ENCODE results near the gene FCHO2.

FCHO2 gene

GRCh38 chr5:73116506-73116905, 160.7 kb downstream of the FCHO2 start:
- DNase-seq = no peak

DNA sequence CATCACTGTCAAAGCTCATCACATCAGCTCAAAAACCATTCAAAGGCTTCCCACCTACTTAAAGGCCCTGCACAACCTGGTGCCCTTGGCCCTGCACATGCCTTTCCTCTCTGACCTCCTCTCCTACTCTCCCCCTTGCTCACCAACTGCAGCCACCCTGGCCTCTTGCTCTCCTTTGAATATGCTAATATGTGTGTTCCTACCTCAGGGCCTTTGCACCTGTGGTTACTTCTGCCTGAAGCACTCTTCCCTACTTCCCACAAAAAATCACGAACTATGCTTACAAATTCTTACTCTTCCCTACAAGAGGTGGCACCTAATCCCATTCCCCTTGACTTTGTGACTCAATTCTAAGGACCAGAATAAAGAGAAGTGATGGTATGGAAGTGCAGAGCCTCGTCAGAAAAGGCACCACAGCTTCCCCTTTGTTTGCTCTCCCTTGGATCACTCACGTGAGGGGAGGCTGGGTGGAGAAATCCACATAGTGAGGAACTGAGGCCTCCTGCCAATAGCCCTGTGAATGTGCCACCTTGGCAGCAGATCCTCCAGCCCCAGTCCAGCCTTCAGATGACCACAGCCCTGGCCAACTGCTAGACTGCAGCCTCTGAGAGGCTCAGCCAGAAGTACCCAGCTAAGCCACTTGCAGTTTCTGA, 161.4 kb downstream of the FCHO2 start:
- no peak for DNase-seq

GRCh38 chr5:73118391-73118973, 162.6 kb downstream of the FCHO2 start:
- DNase-seq = no peak

DNA sequence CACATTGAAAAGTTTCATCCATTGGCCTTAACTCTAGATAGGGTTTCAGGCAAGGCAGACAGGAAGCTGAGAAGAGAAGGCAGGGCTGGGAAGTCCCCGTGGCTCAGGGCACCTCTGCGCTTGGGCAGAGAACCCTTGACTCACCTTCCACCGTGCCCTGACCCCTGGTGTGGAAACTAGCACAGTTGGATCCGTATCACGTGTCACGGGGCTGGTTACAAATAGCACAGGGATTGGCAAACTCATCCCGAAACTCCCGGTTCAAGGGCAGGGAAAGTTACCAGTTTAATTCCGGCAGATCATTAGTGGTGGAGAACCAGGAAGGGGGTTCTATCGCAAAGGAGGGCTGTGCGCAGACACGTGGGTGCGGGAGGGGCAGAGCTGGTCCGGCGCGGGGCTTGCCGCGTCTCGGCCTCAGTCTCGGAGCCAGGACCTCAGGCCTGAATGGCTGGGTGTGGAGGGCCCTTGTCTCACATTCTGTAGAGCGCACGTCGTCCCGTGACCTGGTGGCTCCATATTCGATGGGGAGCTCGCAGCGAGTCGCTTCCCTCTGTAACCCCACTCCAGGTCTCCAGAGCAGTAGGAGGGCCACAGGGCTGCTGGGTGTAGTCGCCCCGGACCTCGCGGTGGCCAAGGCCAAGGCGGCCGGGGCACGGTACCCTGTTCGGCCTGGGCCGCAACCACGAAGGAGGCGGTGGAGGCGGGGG, 163.8 kb downstream of the FCHO2 start:
- no peak for DNase-seq

GRCh38 chr5:73120222-73121118, 164.6 kb downstream of the FCHO2 start, which contains the start of gene TMEM171:
Gene TMEM171, plus strand, starts transcription at chr5:73120575. Its CDS starts 2,799 bp downstream, at chr5:73123374.
- DNase-seq = no peak

DNA sequence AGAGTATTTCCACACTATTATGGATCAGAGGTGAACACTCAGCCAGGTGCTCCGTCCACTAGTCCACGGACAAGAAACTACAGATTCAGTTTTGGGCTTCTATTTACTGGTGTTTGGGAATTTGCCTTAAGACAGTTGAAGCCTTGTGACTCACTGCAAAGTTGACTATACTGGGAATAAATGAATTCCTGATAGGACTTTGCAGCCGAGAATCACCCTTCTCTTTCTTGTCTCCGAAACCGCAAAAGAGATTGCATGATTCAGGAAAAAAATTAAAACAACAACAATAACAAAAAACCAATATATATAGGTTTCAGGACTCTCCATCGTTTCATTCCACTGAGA, 165.2 kb downstream of the FCHO2 start:
- DNase-seq = no peak

DNA sequence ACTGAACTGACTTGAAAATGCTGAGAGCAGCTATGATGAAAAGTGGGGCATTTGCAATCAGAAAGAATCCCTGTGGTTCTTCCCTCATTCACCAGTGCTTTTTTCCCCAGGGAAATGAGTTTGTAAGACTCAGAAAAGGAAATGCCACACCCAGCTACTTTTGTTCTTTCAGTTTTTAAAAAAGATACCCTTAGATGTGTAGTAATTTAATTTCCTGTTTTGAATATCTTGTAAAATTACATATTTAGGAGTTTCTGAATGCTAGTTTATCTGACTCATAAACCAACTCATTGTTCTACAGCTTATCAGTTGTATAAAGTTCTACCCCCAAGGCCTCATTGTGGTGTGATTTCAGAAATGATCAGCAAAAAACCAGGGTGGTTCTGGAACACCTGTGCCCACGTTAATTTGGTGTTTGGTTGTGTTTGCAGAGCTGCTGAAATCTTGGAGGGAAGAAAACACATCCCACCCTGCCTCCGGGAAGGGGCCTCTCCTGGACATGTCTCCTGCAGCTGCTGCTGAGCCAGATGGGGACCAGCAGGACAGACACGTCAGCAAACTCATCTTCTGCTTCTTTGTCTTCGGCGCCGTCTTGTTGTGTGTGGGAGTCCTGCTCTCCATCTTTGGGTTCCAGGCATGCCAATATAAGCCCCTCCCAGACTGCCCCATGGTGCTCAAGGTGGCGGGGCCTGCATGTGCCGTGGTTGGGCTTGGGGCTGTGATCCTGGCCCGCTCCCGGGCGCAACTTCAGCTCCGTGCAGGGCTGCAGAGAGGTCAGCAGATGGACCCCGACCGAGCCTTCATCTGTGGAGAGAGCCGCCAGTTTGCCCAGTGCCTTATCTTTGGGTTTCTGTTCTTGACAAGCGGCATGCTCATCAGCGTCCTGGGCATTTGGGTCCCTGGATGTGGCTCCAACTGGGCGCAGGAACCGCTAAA, 167.3 kb downstream of the FCHO2 start:
- DNase-seq = no peak

GRCh38 chr5:73125289-73125688, 169.4 kb downstream of the FCHO2 start:
- DNase-seq = no peak

- DNase-seq = no peak
Measured at GRCh38 chr5:73126381-73126780, 170.5 kb downstream of the FCHO2 start.

DNA sequence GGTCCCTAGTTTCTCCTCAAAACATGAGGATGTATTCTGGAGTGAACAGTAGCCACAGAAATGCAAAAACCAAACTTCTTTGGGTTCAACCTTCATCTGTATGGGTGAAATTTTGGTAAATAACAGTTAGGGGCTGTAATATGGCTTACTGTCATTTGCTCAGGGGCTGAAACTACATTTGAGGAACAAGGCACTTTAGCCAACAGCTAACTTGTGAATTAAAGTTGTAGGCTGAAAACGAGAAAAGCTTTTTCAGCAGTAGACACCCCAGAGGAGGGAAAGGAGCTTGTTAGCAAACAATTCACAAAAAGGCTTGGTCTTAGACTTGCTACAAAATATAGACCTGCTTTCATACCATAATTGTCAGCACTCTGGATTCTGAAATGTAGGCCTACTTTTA, 171.1 kb downstream of the FCHO2 start:
- DNase-seq = no peak

DNA sequence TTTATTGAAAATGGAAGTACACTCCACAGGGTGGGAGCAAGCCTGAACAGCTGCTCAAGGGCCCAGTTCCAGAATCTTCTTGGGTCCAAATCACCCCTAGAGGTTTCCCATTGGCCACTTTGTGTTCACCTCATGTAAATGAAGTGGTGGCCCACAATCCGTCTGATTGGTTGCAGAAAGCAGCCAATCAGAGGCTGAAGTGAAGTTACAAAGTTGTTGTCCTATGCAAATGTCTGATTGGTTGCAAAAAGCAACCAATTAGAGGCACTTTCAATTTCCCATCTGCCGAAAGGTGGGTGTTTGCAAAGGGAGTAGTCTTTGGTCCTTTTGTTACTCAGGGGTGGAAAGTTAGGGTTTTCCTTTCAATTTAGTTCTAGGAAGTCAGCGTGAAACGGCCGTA, 173.3 kb downstream of the FCHO2 start:
- no peak for DNase-seq

GRCh38 chr5:73130811-73131210, 175.0 kb downstream of the FCHO2 start:
- no peak for DNase-seq

DNA sequence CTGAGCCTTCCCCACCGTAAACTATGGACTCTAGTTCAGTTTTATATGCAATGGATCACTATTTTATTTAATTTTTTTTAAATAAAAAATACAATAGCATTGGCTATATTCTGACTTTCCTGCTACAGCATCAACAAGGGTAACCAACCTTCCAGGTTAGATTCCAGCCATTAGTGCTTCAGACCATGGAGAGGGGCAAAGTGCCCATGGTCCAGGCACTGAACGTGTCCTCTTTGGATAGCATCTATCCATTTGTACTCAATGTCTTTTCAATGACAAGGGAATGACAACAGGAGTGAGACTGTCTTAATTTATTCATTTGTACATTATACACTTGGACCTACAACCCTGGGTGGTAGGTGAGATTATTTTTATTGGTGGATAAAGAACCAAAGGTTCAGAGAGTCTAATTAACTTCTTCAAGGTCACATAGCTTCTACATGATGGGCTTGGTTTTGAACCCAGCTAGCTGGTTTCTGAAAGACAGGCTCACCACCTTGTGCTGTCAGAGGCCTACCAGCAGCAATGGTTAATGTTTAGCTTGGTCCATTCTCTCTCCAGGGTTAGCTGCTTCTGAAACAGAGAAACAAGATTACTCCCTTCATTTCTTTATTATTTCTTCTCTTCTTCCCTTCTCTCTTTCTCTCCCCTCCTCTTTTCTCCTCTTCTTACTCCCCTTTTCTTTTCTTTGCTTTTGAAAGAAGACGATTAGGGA, 176.0 kb downstream of the FCHO2 start:
- no peak for DNase-seq

DNA sequence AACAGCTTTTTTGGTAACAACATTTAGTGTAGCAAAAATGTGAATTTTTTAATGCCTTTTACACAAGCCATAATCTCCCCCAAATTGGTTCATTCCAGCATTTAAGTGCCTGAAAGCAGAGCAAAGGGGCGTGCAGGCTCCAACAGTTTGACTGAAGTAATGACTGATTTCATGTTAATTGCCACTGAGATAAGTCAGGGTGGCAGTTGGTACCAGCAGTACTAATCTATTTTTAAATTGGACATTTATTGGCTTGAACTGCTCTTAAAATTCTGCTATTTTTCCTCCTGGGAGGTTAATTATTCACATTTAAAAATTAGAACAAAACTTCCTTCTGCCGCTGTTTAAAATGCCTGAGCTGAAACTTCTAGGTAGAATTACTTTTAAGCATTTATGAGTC, 176.9 kb downstream of the FCHO2 start:
- no peak for DNase-seq

- no peak for DNase-seq
Measured at GRCh38 chr5:73135021-73135420, 179.2 kb downstream of the FCHO2 start.

- no peak for DNase-seq
Measured at GRCh38 chr5:73135429-73136054, 179.7 kb downstream of the FCHO2 start.

DNA sequence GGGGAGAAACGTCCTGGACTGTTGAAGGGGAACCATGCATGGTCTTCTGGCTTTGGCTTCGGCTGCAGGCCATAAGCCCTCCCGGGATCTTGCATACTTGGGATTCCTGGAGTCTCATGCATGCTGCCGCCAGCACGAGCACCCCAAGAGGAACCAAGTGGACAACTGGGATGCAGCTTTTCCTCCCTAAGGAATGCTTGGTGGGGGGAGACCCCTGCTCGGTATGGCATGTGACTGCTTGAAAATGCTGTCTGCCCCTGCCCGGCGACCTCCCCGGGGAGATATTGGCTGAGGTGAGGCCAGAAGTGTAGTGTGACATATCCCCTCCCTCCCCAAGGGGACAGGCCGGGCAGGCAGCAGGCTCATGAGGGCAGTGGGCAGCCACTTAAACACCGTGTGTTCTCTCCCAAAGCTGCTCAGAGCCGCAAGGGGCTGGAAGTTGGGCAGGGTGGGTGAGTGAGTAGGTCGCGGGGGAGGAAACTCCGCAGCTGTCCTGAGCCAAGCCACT, 180.3 kb downstream of the FCHO2 start:
- DNase-seq = no peak

GRCh38 chr5:73137563-73138530, 182.0 kb downstream of the FCHO2 start:
- no peak for DNase-seq

DNA sequence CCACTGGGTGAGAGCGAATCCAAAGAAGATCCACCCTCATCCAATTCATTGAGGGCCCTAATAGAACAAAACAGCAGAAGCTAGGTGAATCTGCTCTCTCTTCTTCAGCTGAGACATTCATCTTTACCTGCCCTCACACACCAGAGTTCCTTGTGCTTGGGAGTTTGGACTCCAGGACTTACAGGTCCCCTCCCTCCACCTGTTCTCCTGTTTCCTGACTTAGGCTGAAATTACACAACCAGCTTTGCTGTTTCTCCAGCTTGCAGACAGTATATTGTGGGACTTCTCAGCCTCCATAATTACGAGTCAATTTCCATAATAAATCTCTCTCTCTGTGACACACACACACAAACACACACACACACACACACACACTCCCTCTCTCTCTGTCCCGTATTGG, 183.6 kb downstream of the FCHO2 start:
- DNase-seq = no peak

Measured in stimulated activated naive CD4-positive, alpha-beta T cell (primary cell).